Lung (tissue), 12 donors: ENCODE data around the gene ARHGEF7. TPM values are rescaled to one million over a fixed set of nuclear protein-coding genes. Genes with fewer than 3 reads are reported as not detected.

Source experiments
- ATAC-seq: fragments of 200-7000 bp; cut with Tn5 transposase; one replicate; pipeline ENCODE4 v1.9.1; 2020; ENCODE audit warnings: moderate number of reproducible peaks; ENCODE audit not compliant: insufficient read depth, low FRiP score
- DNase-seq, 3 donors: peaks; one replicate each; pipeline ENCODE4 v3.0.0-alpha.2; 2013 to 2017
- H3K27ac ChIP-seq, 2 donors: one replicate each; pipeline ENCODE4 v1.5.1; 2013; ENCODE audit warnings: mild to moderate bottlenecking in 2 of 2, moderate library complexity in 2 of 2, control low read depth in 1 of 2, inconsistent platforms in 1 of 2, low read depth in 1 of 2, low read length in 1 of 2
- H3K27me3 ChIP-seq, 3 donors: one replicate each; pipeline ENCODE4 v1.5.1; 2013; ENCODE audit warnings: low read length in 2 of 3; ENCODE audit not compliant: control insufficient read depth in 3 of 3, insufficient read depth in 3 of 3
- H3K36me3 ChIP-seq, 4 donors: one replicate each; pipeline ENCODE4 v1.5.1; 2013; ENCODE audit warnings: low read length in 4 of 4, mild to moderate bottlenecking in 1 of 4, moderate library complexity in 1 of 4; ENCODE audit not compliant: control insufficient read depth in 4 of 4, insufficient read depth in 4 of 4
- H3K4me1 ChIP-seq, 5 donors: one replicate each; pipeline ENCODE4 v1.5.1; 2013; ENCODE audit warnings: low read length in 5 of 5, mild to moderate bottlenecking in 2 of 5, moderate library complexity in 1 of 5; ENCODE audit not compliant: control insufficient read depth in 5 of 5, insufficient read depth in 5 of 5
- H3K4me3 ChIP-seq: one replicate; pipeline ENCODE4 v1.5.1; 2013; ENCODE audit warnings: mild to moderate bottlenecking, control low read depth, moderate library complexity
- H3K9ac ChIP-seq, 2 donors: one replicate each; pipeline ENCODE4 v1.5.1; 2013; ENCODE audit warnings: low read length in 2 of 2, control low read depth in 1 of 2; ENCODE audit not compliant: insufficient read depth in 1 of 2
- H3K9me3 ChIP-seq, 4 donors: one replicate each; pipeline ENCODE4 v1.5.1; 2013; ENCODE audit warnings: low read length in 3 of 4, mild to moderate bottlenecking in 1 of 4, moderate library complexity in 1 of 4; ENCODE audit not compliant: control insufficient read depth in 4 of 4, insufficient read depth in 3 of 4
- CTCF ChIP-seq: IDR thresholded peaks from 2 replicates; pipeline ENCODE4 v1.5.1; 2012; ENCODE audit warnings: mild to moderate bottlenecking; ENCODE audit errors: control extremely low read depth, extremely low read depth
- WGBS, 2 donors: extraction: QIAGEN DNeasy Blood & Tissue Kit; methylation state at CpG; one replicate each; pipeline ENCODE4 v1.1.7; 2013; 5-methylcytosine and 5-hydroxymethylcytosine counted together
- polyA plus RNA-seq, 2 donors: library from polyadenylated mRNA; stranded (reverse); fragments of 200-250 nt; gene quantifications; one replicate each; pipeline ENCODE4 v1.2.1, GENCODE V29; 2013
- total RNA-seq, 2 donors: library from RNA; depleted of rRNA in 1 of 2; stranded (reverse); fragments of >200 nt in 1 of 2; gene quantifications; one replicate each; pipeline ENCODE4 v1.2.1, GENCODE V29; 2014 to 2021
- donor health status: control.
- donor health status: control.
- donor health status: Bipolar disorder and iron deficiency.
- donor health status: healthy.
- donor health status: DM: yes; HTN: yes; CAD: no.

ARHGEF7 gene
- total and polyA plus RNA-seq, 4 donors, result 20.9 to 143 (median 37.8) TPM

DNA sequence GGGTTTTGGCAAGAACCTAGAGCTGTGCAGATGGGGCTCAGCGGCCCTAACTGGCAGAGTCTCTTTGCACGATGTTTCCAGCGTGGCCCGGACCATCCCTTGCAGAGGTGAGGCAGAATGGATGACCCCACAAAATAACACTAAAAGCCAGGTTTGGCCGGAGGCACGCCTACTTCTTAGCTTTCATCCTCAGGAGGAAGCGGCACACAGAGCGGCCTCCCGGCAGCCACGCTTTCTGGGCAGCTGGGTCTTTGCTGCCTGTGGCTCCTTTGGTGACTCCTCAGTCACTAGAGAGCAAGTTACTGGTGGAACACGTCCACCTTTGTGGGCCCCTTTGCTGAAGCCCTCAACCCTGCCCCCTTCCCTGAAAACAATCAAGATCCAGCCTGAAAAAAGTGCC, 230.6 kb downstream of the ARHGEF7 start:
- WGBS, 2 donors, result 86% methylated on average over 11 of the region's 11 CpGs
- H3K36me3 ChIP-seq, result no peaks in the 10 kb centered on the region
- H3K27me3 ChIP-seq, result no peaks in the 10 kb centered on the region
- H3K4me1 ChIP-seq, result peaks cover 0 to 6% (median 0%) of the 10 kb centered on the region in 5 donors
- ATAC-seq (no peak), DNase-seq (no peak)
- no peaks in the 10 kb centered on the region for H3K9me3 ChIP-seq
- H3K9ac ChIP-seq, result no peak overlapping the region
- no peak overlapping the region for H3K27ac ChIP-seq
- TF ChIP-seq CTCF, result no peak
- H3K4me3 ChIP-seq, result no peak overlapping the region

DNA sequence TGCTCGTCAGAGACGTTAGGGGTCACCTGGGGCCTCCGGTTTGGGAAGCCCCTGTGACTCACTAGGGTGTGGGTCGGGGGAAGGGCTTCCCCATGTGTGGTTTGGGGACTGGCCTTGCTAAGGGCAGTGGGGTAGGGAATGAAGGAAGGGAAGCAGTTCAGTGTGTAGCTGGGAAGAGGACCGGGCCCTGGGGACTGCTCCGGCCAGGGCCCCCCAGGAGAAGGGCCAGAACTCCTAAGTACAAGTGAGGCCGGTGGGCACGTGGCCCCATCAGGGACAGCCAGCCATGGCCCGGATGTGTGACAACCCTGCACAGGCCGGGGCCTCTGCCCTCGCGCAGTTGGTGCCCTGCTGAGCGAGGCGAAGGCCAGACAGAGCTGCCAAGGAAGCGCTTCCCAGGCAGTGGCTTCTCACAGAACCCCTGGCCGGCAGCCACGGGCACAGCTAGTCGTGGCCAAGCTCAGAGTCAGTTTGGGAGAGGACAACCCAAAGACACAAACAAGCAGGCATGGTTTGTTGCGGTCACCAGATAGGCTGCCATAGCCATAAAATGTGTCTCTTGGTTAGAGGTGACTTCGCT, 231.1 kb downstream of the ARHGEF7 start:
- H3K4me3 ChIP-seq, result no peak overlapping the region
- H3K9me3 ChIP-seq, result no peaks in the 10 kb centered on the region
- H3K9ac ChIP-seq, result no peak overlapping the region
- peaks cover 0 to 6% (median 0%) of the 10 kb centered on the region in 5 donors for H3K4me1 ChIP-seq
- H3K27me3 ChIP-seq, result no peaks in the 10 kb centered on the region
- WGBS, 2 donors, result 90 to 92% methylated on average over 20 of the region's 20 CpGs
- ATAC-seq (no peak), DNase-seq (no peak)
- no peak overlapping the region for H3K27ac ChIP-seq
- no peak for TF ChIP-seq CTCF
- no peaks in the 10 kb centered on the region for H3K36me3 ChIP-seq

DNA sequence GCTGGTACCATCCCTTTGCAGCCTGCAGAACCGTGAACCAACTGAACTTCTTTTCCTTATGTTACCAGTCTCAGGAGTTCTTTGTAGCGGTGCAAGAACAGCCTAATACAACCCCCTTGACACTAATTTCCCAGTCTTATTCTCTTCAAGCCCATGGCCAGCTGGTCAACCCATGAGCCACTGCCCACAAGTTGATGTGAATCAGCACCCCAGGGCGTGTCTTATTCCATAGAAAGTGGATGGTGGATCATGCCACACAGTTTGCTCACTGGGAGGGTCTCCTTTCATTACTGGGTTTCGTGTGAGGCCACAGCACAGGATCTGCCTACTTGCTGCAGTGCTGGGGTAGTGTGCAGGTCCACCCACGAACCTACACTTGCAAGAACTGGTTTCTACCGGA, 232.3 kb downstream of the ARHGEF7 start:
- Histone ChIP-seq H3K27ac (no peak overlapping the region), H3K4me3 (no peak overlapping the region), H3K9me3 (no peaks in the 10 kb centered on the region), H3K36me3 (no peaks in the 10 kb centered on the region), H3K4me1 (peaks cover 0 to 6% (median 0%) of the 10 kb centered on the region in 5 donors), H3K27me3 (no peaks in the 10 kb centered on the region), H3K9ac (no peak overlapping the region)
- WGBS, 2 donors, result 90 to 95% methylated on average over 6 of the region's 6 CpGs
- TF ChIP-seq CTCF, result no peak
- DNase-seq (no peak), ATAC-seq (no peak)

- H3K27ac ChIP-seq, result no peak overlapping the region
- H3K4me1 ChIP-seq, result no peaks in the 10 kb centered on the region
- DNase-seq (no peak), ATAC-seq (no peak)
- no peak overlapping the region for H3K9ac ChIP-seq
- WGBS, 2 donors, result 80 to 81% methylated on average over 2 of the region's 2 CpGs
- peaks cover 0 to 5% (median 0%) of the 10 kb centered on the region in 3 donors for H3K27me3 ChIP-seq
- no peaks in the 10 kb centered on the region for H3K9me3 ChIP-seq
- TF ChIP-seq CTCF, result no peak
- no peak overlapping the region for H3K4me3 ChIP-seq
- no peaks in the 10 kb centered on the region for H3K36me3 ChIP-seq
Observed at GRCh38 chr13:111353508-111353907, 238.4 kb downstream of the ARHGEF7 start.
